ENCODE data around the gene LINGO3. TPM values are rescaled to one million over a fixed set of nuclear protein-coding genes. Genes with fewer than 3 reads are reported as not detected.

The LINGO3 gene
- total RNA-seq, 1 donor from 2014 or later, result not detected

DNA sequence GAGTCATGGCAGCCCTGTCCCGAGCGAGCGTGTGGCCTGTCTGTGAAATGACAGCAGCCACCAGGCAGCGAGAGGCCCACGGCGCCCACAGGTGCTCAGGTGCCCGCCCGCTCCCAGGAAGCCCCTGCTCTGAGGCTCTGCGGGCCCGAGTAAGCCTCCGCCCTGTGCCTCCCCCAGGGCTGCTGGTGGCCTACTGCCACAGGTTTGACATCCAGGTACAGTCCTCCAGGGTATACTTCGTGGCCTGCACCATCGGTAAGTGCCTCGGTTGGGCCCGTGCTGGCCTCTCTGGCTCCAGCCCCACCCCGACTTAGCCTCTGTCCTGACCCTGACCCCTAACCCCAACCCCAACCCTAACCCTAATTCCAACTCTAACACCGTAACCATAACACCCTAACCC lies 37.1 kb upstream of the LINGO3 start:
- peaks cover 3% of the 10 kb centered on the region for H3K36me3 ChIP-seq (ENCODE audit: control insufficient read depth, insufficient read depth, low read length)
- TF ChIP-seq, protein P1, sequence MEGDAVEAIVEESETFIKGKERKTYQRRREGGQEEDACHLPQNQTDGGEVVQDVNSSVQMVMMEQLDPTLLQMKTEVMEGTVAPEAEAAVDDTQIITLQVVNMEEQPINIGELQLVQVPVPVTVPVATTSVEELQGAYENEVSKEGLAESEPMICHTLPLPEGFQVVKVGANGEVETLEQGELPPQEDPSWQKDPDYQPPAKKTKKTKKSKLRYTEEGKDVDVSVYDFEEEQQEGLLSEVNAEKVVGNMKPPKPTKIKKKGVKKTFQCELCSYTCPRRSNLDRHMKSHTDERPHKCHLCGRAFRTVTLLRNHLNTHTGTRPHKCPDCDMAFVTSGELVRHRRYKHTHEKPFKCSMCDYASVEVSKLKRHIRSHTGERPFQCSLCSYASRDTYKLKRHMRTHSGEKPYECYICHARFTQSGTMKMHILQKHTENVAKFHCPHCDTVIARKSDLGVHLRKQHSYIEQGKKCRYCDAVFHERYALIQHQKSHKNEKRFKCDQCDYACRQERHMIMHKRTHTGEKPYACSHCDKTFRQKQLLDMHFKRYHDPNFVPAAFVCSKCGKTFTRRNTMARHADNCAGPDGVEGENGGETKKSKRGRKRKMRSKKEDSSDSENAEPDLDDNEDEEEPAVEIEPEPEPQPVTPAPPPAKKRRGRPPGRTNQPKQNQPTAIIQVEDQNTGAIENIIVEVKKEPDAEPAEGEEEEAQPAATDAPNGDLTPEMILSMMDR (IDR thresholded peaks at IDR 0.05; ENCODE audit: insufficient read depth, low read length, severe bottlenecking), result no peak

DNA sequence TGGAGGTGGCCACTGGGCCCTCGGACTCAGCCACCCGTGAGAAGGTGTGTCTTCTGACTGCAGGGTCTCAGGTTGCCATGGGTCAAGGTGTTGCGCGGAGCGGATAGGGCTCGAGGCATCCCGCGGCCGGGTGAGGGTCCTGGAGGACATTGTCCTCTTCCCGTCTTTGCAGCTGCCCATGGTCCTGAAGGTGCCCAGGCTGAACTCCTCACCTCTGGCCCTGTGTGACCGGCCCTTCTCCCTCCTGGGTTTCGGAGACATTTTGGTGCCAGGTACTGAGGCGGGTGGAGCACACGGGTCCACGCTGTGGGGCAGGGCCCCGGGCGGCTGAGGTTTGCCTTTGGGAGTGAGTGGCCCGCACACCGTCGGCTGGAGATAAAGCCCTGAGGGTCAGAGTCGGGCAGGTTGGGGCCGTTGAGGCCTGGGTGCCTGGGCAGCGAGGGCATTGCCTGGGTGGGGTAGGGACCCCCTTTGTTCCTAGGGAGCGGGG lies 36.5 kb upstream of the LINGO3 start:
- TF ChIP-seq, protein P1 (IDR thresholded peaks at IDR 0.05; ENCODE audit: insufficient read depth, low read length, severe bottlenecking), result no peak
- no peaks in the 10 kb centered on the region for H3K27me3 ChIP-seq (ENCODE audit: control insufficient read depth, insufficient read depth, low read length)
- no peak for DNase-seq (ENCODE audit: low read depth)
- no peak for FAIRE-seq
- H3K4me3 ChIP-seq (ENCODE audit: low read depth, low read length), result no peak overlapping the region
- H3K36me3 ChIP-seq (ENCODE audit: control insufficient read depth, insufficient read depth, low read length), result peaks cover 3% of the 10 kb centered on the region

More for the DNA sequence above, 37.1 kb upstream of the LINGO3 start:
- DNase-seq (ENCODE audit: low read depth) (no peak), FAIRE-seq (no peak)
- Histone ChIP-seq H3K27me3 (ENCODE audit: control insufficient read depth, insufficient read depth, low read length) (no peaks in the 10 kb centered on the region), H3K4me3 (ENCODE audit: low read depth, low read length) (no peak overlapping the region)

DNA sequence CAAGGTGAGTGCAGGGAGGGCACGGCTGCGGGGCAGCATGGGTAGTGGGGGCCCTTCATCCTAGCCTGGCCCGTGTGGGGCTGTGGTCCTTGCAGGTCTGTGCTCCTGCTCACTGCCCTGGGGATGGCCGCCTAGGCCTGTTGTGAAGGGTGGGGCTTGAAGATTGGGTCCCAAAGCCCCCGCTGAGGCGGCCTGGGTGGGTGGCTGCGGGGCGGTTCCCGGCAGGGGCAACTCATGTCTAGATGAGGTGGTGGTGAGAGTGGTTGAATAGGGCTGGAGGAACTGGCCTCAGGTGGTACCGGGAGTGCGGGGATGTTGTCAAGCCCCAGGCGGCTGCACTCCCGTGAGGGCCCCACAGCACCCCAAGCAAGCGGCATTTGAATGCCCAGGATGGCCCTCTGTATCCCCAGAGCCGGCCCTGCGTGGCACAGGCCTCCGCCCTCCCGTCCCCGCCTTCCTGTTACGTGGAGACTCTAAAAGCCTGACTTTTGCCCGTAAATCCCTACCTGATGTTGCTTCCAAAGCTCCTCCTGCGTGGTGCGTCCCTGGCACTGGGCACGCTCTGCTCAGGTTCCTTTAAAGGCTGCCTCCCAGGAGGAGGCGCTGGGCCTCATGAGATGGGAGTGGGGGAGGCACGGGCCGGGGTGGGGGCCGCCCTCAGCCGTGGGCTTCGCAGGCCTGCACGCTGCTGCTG lies 35.5 kb upstream of the LINGO3 start:
- Histone ChIP-seq H3K4me3 (ENCODE audit: low read depth, low read length) (no peak overlapping the region), H3K36me3 (ENCODE audit: control insufficient read depth, insufficient read depth, low read length) (peaks cover 3% of the 10 kb centered on the region), H3K27me3 (ENCODE audit: control insufficient read depth, insufficient read depth, low read length) (no peaks in the 10 kb centered on the region)
- FAIRE-seq (no peak), DNase-seq (ENCODE audit: low read depth) (no peak)
- TF ChIP-seq, protein P1 (IDR thresholded peaks at IDR 0.05; ENCODE audit: insufficient read depth, low read length, severe bottlenecking), result no peak

DNA sequence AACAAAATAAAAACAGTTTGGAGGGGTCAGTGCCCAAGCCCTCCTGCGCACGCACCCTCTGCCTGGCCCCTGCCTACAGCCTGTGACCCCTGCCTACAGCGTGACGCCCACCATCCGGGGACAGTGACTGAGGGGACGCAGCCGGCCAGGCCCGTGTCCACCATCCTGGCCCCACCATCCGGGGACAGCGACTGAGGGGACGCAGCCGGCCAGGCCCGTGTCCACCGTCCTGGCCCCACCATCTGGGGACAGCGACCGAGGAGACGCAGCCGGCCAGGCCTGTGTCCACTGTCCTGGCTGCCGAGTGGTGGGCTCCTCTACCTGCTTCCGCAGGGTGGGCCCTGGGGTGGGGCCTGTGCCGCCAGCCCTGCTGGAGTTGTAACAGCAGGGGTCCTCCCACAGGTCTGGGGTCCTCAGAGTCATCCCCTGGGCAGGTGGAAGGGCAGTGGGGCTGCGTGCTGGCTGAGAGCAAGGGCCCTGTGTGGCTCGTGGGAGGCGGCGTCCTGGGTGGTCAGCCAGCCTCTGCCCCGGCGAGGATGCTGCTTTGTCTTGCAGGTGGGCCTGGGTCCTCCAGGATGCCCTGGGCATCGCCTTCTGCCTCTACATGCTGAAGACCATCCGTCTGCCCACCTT lies 34.8 kb upstream of the LINGO3 start:
- peaks cover 3% of the 10 kb centered on the region for H3K36me3 ChIP-seq (ENCODE audit: control insufficient read depth, insufficient read depth, low read length)
- FAIRE-seq, result no peak

GRCh38 chr19:2341982-2342381 lies 34.0 kb upstream of the LINGO3 start:
- no peak for DNase-seq (ENCODE audit: low read depth)
- TF ChIP-seq, protein P1 (IDR thresholded peaks at IDR 0.05; ENCODE audit: insufficient read depth, low read length, severe bottlenecking), result no peak

More for the DNA sequence above, 34.8 kb upstream of the LINGO3 start:
- TF ChIP-seq, protein P1 (IDR thresholded peaks at IDR 0.05; ENCODE audit: insufficient read depth, low read length, severe bottlenecking), result no peak
- no peak for DNase-seq (ENCODE audit: low read depth)
- no peaks in the 10 kb centered on the region for H3K27me3 ChIP-seq (ENCODE audit: control insufficient read depth, insufficient read depth, low read length)
- H3K4me3 ChIP-seq (ENCODE audit: low read depth, low read length), result no peak overlapping the region

More at GRCh38 chr19:2341982-2342381, 34.0 kb upstream of the LINGO3 start:
- FAIRE-seq, result no peak
- H3K27me3 ChIP-seq (ENCODE audit: control insufficient read depth, insufficient read depth, low read length), result no peaks in the 10 kb centered on the region
- no peak overlapping the region for H3K4me3 ChIP-seq (ENCODE audit: low read depth, low read length)
- peaks cover 3% of the 10 kb centered on the region for H3K36me3 ChIP-seq (ENCODE audit: control insufficient read depth, insufficient read depth, low read length)
